Right lobe of liver (tissue), 4 donors: ENCODE results near the gene NSRP1.

Experiments used
- CTCF ChIP-seq, 4 donors: fragments of 200-600 bp in 3 of 4; fragments of 450-650 bp in 1 of 4; IDR thresholded peaks; one replicate each; pipeline versions ENCODE4 v1.5.1 to v1.8.0; 2016 to 2022; ENCODE audit warnings: antibody characterized with exemption in 4 of 4, mild to moderate bottlenecking in 2 of 4
- POLR2A ChIP-seq: fragments of 450-650 bp; IDR thresholded peaks from one replicate; pipeline ENCODE4 v1.6.1; 2017; ENCODE audit warnings: antibody characterized with exemption, mild to moderate bottlenecking
- donor health status: DM: no; HTN: no; CAD: no.
- donor health status: DM: no; HTN: no; CAD: no.
- donor health status: DM: no; HTN: yes; CAD: no.

- TF ChIP-seq CTCF (IDR thresholded peaks at IDR 0.05) (no peak), POLR2A (no peak)
Observed at GRCh38 chr17:30158896-30159625, 42.4 kb downstream of the NSRP1 start.
